GM23248 (cell line): ENCODE data around the gene UBE2R2. TPM values are rescaled to one million over a fixed set of nuclear protein-coding genes. Genes with fewer than 3 reads are reported as not detected.

ENCODE experiments used
- DNase-seq: peaks from one replicate; pipeline ENCODE4 v3.0.0-alpha.2; 2015
- H2AFZ ChIP-seq: fragments of 200-600 bp; sonication (generic); 2 replicates; pipeline ENCODE4 v1.6.1; 2016; ENCODE audit warnings: antibody characterized with exemption
- H3F3A ChIP-seq: fragments of 200-600 bp; sonication (generic); 2 replicates; pipeline ENCODE4 v1.6.1; 2016; ENCODE audit warnings: mild to moderate bottlenecking, antibody characterized with exemption, mixed run types; ENCODE audit not compliant: insufficient read depth
- H3K27ac ChIP-seq: fragments of 200-600 bp; sonication (generic); 2 replicates; pipeline ENCODE4 v1.5.1; 2016; ENCODE audit warnings: mild to moderate bottlenecking
- H3K27me3 ChIP-seq: fragments of 200-600 bp; sonication (generic); replicated peaks from 2 replicates; pipeline ENCODE4 v1.6.1; 2016; ENCODE audit warnings: mild to moderate bottlenecking; ENCODE audit not compliant: insufficient read depth
- H3K36me3 ChIP-seq: fragments of 200-600 bp; sonication (generic); 2 replicates; pipeline ENCODE4 v1.6.1; 2016; ENCODE audit warnings: low read depth, mild to moderate bottlenecking
- H3K4me1 ChIP-seq: fragments of 200-600 bp; sonication (generic); 2 replicates; pipeline ENCODE4 v1.6.1; 2016; ENCODE audit warnings: mild to moderate bottlenecking; ENCODE audit not compliant: insufficient read depth
- H3K4me2 ChIP-seq: fragments of 200-600 bp; sonication (generic); one replicate; pipeline ENCODE4 v1.6.1; 2016; ENCODE audit warnings: mild to moderate bottlenecking; ENCODE audit not compliant: unreplicated experiment
- H3K4me3 ChIP-seq: fragments of 200-600 bp; sonication (generic); 2 replicates; pipeline ENCODE4 v1.5.1; 2016; ENCODE audit warnings: mild to moderate bottlenecking
- H3K79me2 ChIP-seq: fragments of 200-600 bp; sonication (generic); 2 replicates; pipeline ENCODE4 v1.6.1; 2016; ENCODE audit warnings: mild to moderate bottlenecking; ENCODE audit not compliant: insufficient read depth
- H3K9ac ChIP-seq: fragments of 200-600 bp; sonication (generic); 2 replicates; pipeline ENCODE4 v1.6.1; 2016; ENCODE audit warnings: mild to moderate bottlenecking
- H3K9me2 ChIP-seq: fragments of 200-600 bp; sonication (generic); 2 replicates; pipeline ENCODE4 v1.6.1; 2016; ENCODE audit warnings: mixed run types, mild to moderate bottlenecking, moderate library complexity; ENCODE audit not compliant: insufficient read depth
- H3K9me3 ChIP-seq: fragments of 200-600 bp; sonication (generic); one replicate; pipeline ENCODE4 v1.6.1; 2017; ENCODE audit warnings: low read depth
- H4K20me1 ChIP-seq: fragments of 200-600 bp; sonication (generic); 2 replicates; pipeline ENCODE4 v1.6.0; 2016; ENCODE audit not compliant: insufficient read depth
- EZH2 ChIP-seq: fragments of 200-600 bp; sonication (generic); IDR thresholded peaks from 2 replicates; pipeline ENCODE4 v1.6.1; 2018; ENCODE audit warnings: antibody characterized with exemption, mild to moderate bottlenecking; ENCODE audit not compliant: insufficient read depth, poor library complexity, severe bottlenecking
- EZH2phosphoT487 ChIP-seq: fragments of 200-600 bp; sonication (generic); IDR thresholded peaks from 2 replicates; pipeline ENCODE4 v1.6.1; 2018; ENCODE audit warnings: antibody characterized with exemption, moderate library complexity, mild to moderate bottlenecking, low read depth; ENCODE audit not compliant: insufficient read depth
- WGBS, 2 experiments: methylation state at CpG; one replicate each; pipeline ENCODE4 v1.1.6; 2015 to 2017; ENCODE audit warnings: low lambda C conversion rate in 2 of 2, low coverage in 1 of 2; ENCODE audit errors: missing lambda C conversion rate in 2 of 2; 5-methylcytosine and 5-hydroxymethylcytosine counted together
- in situ Hi-C: fragments of 300-500 bp; cut with MboI; formaldehyde crosslinking; loops from 2 replicates; pipeline ENCODE4 v1.15.0; 2020
- polyA plus RNA-seq: library from polyadenylated mRNA; unstranded; fragments of >200 nt; fragmentation: Nextera tagmentation; extraction: Ambion mirVana; gene quantifications from 2 replicates; pipeline ENCODE4 v1.2.1, GENCODE V29; 2016
- total RNA-seq: library from RNA; depleted of rRNA; stranded (reverse); fragments of >200 nt; shearing (Covaris generic); gene quantifications from 2 replicates; pipeline ENCODE4 v1.2.3, GENCODE V29; 2014

UBE2R2 gene
- total and polyA plus RNA-seq, 2 experiments from 2014 or later = 16.0 to 18.9 TPM

- no peaks in the 10 kb centered on the region for H3K9me2 ChIP-seq
- H2AFZ ChIP-seq = no peak overlapping the region
- H3K4me2 ChIP-seq = no peak overlapping the region
- no peak for DNase-seq
- peaks cover 36% of the 10 kb centered on the region for H4K20me1 ChIP-seq
- no peak overlapping the region for H3K9ac ChIP-seq
- no peaks in the 10 kb centered on the region for H3K27me3 ChIP-seq
- H3K79me2 ChIP-seq = peaks cover 100% of the 10 kb centered on the region
- WGBS, 2 experiments = 93 to 97% methylated on average over 4 of the region's 4 CpGs
- H3K4me1 ChIP-seq = peaks cover 23% of the 10 kb centered on the region
- H3K9me3 ChIP-seq = no peaks in the 10 kb centered on the region
- no peak overlapping the region for H3K4me3 ChIP-seq
- H3K27ac ChIP-seq = no peak overlapping the region
- in situ Hi-C loops = no loop called here
- no peaks in the 10 kb centered on the region for H3K36me3 ChIP-seq
- H3F3A ChIP-seq = peaks cover 12% of the 10 kb centered on the region; the same call in 1 of the 2 replicates
- TF ChIP-seq EZH2phosphoT487 (no peak), EZH2 (no peak)
Observed at GRCh38 chr9:33850267-33850629, 33.3 kb downstream of the UBE2R2 start.

DNA sequence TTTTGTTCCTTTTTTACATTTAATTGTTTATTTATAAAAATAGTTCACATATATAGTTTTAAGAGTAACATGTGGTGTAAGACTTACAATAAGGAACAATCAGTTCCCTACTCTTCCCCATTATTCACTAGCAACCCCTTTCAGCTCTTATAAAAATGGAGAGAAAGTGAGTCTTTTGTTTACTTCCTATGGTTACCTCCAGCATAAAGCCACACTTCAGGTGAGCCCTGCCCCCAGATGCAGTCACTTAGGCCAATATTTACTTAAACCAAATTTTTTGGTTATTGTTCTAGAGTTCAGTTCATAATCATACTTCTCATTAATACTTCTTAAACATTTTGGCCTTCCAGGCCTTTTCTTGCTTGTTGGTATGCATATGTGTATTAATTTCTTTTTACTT, 33.7 kb downstream of the UBE2R2 start:
- Histone ChIP-seq H3K4me1 (peaks cover 23% of the 10 kb centered on the region), H3K79me2 (peaks cover 100% of the 10 kb centered on the region), H3K4me3 (no peak overlapping the region), H3K4me2 (no peak overlapping the region), H3K9me3 (no peaks in the 10 kb centered on the region), H3K27ac (no peak overlapping the region), H3K9me2 (no peaks in the 10 kb centered on the region), H3F3A (peaks cover 12% of the 10 kb centered on the region; the same call in 1 of the 2 replicates), H4K20me1 (peaks cover 41% of the 10 kb centered on the region), H2AFZ (no peak overlapping the region), H3K27me3 (no peaks in the 10 kb centered on the region), H3K9ac (no peak overlapping the region), H3K36me3 (no peaks in the 10 kb centered on the region)
- in situ Hi-C loops = no loop called here
- no peak for DNase-seq
- TF ChIP-seq EZH2 (no peak), EZH2phosphoT487 (no peak)

DNA sequence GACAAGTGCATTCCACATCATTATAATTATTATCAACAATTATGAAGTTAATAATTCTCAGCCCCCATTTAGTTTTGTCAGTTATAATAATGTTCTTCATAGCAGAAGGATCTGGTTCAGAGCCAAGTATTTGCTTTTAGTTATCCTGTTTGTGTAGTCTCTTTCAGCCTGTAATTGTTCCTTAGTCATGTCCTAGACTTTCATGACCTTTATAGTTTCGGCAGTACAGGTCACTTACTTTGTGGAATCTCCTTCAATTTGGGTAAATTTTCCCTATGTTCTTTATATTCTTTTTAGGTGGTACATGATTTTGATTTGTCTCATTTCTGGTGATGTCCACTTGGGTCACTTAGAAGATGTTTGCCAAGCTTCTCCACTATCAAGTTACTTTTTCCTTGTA, 34.3 kb downstream of the UBE2R2 start:
- H4K20me1 ChIP-seq = peaks cover 41% of the 10 kb centered on the region
- 8 to 9% methylated on average over 1 of the region's 1 CpG for WGBS, 2 experiments
- DNase-seq = peak; percentile 48

GRCh38 chr9:33852216-33852826, 35.4 kb downstream of the UBE2R2 start:
- Histone ChIP-seq H3K4me3 (no peak overlapping the region), H3K27me3 (no peaks in the 10 kb centered on the region), H3K4me2 (no peak overlapping the region), H3F3A (peaks cover 12% of the 10 kb centered on the region; the same call in 1 of the 2 replicates), H3K4me1 (peaks cover 23% of the 10 kb centered on the region), H3K36me3 (no peaks in the 10 kb centered on the region), H3K9ac (no peak overlapping the region), H3K9me2 (no peaks in the 10 kb centered on the region), H3K79me2 (peaks cover 100% of the 10 kb centered on the region), H2AFZ (no peak overlapping the region), H3K9me3 (no peaks in the 10 kb centered on the region), H3K27ac (0 out of 2 replicates have a peak overlapping the region, but pooled peaks have one; percentile 9), H4K20me1 (peaks cover 43% of the 10 kb centered on the region)
- in situ Hi-C loops = no loop called here
- DNase-seq = peak; percentile 79
- 65 to 72% methylated on average over 8 of the region's 8 CpGs for WGBS, 2 experiments
- TF ChIP-seq EZH2 = no peak
- TF ChIP-seq EZH2phosphoT487 = no peak

More for the DNA sequence above, 34.3 kb downstream of the UBE2R2 start:
- Histone ChIP-seq H3K4me2 (peak overlapping the region; percentile 25), H3K9me2 (no peaks in the 10 kb centered on the region), H3K27me3 (no peaks in the 10 kb centered on the region), H3F3A (peaks cover 12% of the 10 kb centered on the region; the same call in 1 of the 2 replicates), H3K9ac (no peak overlapping the region), H3K4me1 (peaks cover 23% of the 10 kb centered on the region), H3K79me2 (peaks cover 100% of the 10 kb centered on the region), H2AFZ (no peak overlapping the region), H3K27ac (peak overlapping the region; percentile 9; the same call in 1 of the 2 replicates), H3K36me3 (no peaks in the 10 kb centered on the region), H3K9me3 (no peaks in the 10 kb centered on the region), H3K4me3 (no peak overlapping the region)
- in situ Hi-C loops = no loop called here
- TF ChIP-seq EZH2phosphoT487 = no peak
- no peak for TF ChIP-seq EZH2
